Raji (cell line): ENCODE measurements around the gene CIT.

Experiments used
- POLR2A ChIP-seq: IDR thresholded peaks from 2 replicates; pipeline ENCODE4 v1.6.1; 2011; ENCODE audit warnings: low read depth, low read length, control low read depth; ENCODE audit not compliant: insufficient read depth

Gene CIT

DNA sequence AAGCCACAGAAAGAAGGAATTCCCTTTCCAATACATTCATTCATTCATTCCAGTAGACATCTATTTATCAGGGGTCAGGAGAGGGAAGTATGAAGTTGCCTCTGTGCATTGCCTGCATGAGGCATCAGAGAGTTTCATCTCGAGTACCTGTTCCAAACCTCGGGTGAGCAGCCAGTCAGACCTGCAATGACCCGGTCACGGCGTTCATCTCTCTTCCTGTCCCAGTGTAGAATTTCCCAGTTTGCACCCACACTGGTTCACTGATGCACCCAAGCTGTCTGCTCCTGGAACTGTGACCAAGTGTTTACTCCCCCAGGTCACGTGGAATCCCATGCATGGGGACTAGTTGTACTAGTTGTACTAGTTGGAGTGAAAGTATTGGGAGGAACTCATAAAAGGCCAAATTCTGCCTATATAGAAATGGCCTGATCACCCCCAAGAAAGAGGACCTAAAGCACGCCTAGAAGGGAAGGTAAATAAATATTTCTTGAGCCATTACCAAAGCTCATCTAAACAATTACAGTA lies 231.5 kb downstream of the CIT start:
- no peak for TF ChIP-seq POLR2A

- no peak for TF ChIP-seq POLR2A
Observed at GRCh38 chr12:119644930-119645329, 232.2 kb downstream of the CIT start.

- TF ChIP-seq POLR2A: no peak
Observed at GRCh38 chr12:119642986-119643385, 234.1 kb downstream of the CIT start.
